T-helper 1 cell treated with Interleukin-12 subunit alpha and Interleukin-12 subunit beta and Interleukin-4 antibody, amounts not matched to agents 30 μg/mL and 1 μg/mL, for 36 hours (primary cell): ENCODE results near the gene EDN2.

ENCODE experiments used
- H3K27ac Mint-ChIP-seq: one replicate; pipeline ENCODE4 v1.8.0; 2021; ENCODE audit warnings: mild to moderate bottlenecking, mixed read lengths
- H3K27me3 Mint-ChIP-seq: one replicate; pipeline ENCODE4 v1.8.0; 2021; ENCODE audit warnings: low read depth, mixed read lengths
- H3K36me3 Mint-ChIP-seq: one replicate; pipeline ENCODE4 v1.8.0; 2021; ENCODE audit warnings: low read depth, mixed read lengths
- H3K4me1 Mint-ChIP-seq: one replicate; pipeline ENCODE4 v1.8.0; 2021; ENCODE audit warnings: low read depth, mixed read lengths
- H3K4me3 Mint-ChIP-seq: one replicate; pipeline ENCODE4 v1.8.0; 2021; ENCODE audit warnings: mild to moderate bottlenecking, moderate library complexity, mixed read lengths
- H3K9me3 Mint-ChIP-seq: one replicate; pipeline ENCODE4 v1.8.0; 2021; ENCODE audit warnings: mixed read lengths

Gene EDN2

DNA sequence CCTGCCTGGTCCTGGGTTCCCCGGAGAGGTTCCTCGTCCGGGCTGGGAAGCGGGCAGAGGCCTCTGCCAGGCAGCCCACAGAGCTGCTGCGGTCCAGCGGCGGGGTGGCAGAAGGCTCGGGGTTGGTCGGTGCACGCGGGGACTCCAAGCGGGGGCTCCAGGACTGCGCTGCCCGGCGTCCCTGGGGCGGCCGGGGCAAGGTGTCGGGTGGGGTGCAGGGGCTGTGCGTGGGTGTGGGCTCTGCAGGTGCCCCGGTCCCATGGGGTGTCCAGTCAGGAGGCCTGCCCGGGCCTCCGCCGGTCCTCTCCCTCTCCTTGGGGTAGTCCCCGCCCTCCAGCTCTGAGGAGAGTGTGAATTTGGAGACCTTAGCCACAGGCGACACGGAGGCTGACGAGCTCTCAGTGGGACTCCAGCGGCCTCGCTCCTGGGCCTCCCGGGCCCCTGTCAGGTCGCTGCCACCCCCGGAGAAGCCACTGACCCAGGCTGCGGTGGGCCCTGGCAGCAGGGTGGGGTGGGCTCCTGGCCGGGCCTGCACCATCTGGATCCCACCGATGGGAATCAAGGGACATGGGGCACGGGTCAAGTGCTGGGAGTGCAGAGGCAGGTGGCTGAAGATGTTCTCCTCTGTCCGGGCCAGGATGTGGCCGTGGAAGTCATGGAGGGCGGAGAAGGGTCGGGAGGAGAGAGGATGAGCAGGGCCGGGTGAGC lies 26.2 kb upstream of the EDN2 start:
- Mint-ChIP-seq H3K4me3 (no peak overlapping the region), H3K27me3 (no peaks in the 10 kb centered on the region), H3K27ac (no peak overlapping the region), H3K9me3 (no peaks in the 10 kb centered on the region), H3K36me3 (peaks cover 18% of the 10 kb centered on the region), H3K4me1 (no peaks in the 10 kb centered on the region)

GRCh38 chr1:41509270-41509671 lies 24.8 kb upstream of the EDN2 start:
- no peaks in the 10 kb centered on the region for H3K27me3 Mint-ChIP-seq
- H3K9me3 Mint-ChIP-seq: no peaks in the 10 kb centered on the region
- no peak overlapping the region for H3K27ac Mint-ChIP-seq
- H3K4me3 Mint-ChIP-seq: no peak overlapping the region
- peaks cover 9% of the 10 kb centered on the region for H3K4me1 Mint-ChIP-seq
- peaks cover 19% of the 10 kb centered on the region for H3K36me3 Mint-ChIP-seq

DNA sequence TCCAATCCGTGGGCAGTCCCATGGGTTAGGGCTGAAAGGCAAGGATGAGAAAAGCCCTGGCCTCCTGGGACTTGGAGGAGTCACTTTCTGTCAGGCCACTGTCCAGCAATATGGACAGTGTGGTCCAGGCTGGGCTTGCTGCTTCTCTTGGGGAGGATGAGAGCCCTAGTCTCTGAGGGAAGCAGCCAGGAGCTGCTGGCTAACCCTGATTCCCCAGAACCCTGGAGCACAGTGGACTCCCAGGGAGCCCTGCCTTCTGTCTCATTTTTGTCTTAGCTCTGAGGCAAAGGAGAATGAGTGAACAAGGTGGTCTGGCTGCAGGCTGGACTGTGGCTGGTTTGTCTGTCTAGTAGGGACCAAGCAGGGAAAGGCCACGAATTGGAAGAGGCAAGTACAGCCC lies 23.8 kb upstream of the EDN2 start:
- Mint-ChIP-seq H3K27ac (no peak overlapping the region), H3K27me3 (no peaks in the 10 kb centered on the region), H3K4me1 (peaks cover 13% of the 10 kb centered on the region), H3K36me3 (peaks cover 17% of the 10 kb centered on the region), H3K9me3 (no peaks in the 10 kb centered on the region), H3K4me3 (no peak overlapping the region)

- no peak overlapping the region for H3K4me3 Mint-ChIP-seq
- no peaks in the 10 kb centered on the region for H3K27me3 Mint-ChIP-seq
- H3K9me3 Mint-ChIP-seq: no peaks in the 10 kb centered on the region
- H3K27ac Mint-ChIP-seq: no peak overlapping the region
- peaks cover 13% of the 10 kb centered on the region for H3K4me1 Mint-ChIP-seq
- peaks cover 17% of the 10 kb centered on the region for H3K36me3 Mint-ChIP-seq
These were observed 23.4 kb upstream of the EDN2 start for GRCh38 chr1:41507836-41508235.

GRCh38 chr1:41507110-41507720 lies 22.7 kb upstream of the EDN2 start:
- Mint-ChIP-seq H3K27me3 (no peaks in the 10 kb centered on the region), H3K36me3 (peaks cover 12% of the 10 kb centered on the region), H3K9me3 (no peaks in the 10 kb centered on the region), H3K4me3 (no peak overlapping the region), H3K4me1 (peaks cover 13% of the 10 kb centered on the region), H3K27ac (no peak overlapping the region)

- peaks cover 13% of the 10 kb centered on the region for H3K4me1 Mint-ChIP-seq
- H3K4me3 Mint-ChIP-seq: no peak overlapping the region
- H3K36me3 Mint-ChIP-seq: peaks cover 3% of the 10 kb centered on the region
- H3K27me3 Mint-ChIP-seq: no peaks in the 10 kb centered on the region
- no peaks in the 10 kb centered on the region for H3K9me3 Mint-ChIP-seq
- H3K27ac Mint-ChIP-seq: no peak overlapping the region
These were observed 19.9 kb upstream of the EDN2 start for GRCh38 chr1:41504114-41505035.

DNA sequence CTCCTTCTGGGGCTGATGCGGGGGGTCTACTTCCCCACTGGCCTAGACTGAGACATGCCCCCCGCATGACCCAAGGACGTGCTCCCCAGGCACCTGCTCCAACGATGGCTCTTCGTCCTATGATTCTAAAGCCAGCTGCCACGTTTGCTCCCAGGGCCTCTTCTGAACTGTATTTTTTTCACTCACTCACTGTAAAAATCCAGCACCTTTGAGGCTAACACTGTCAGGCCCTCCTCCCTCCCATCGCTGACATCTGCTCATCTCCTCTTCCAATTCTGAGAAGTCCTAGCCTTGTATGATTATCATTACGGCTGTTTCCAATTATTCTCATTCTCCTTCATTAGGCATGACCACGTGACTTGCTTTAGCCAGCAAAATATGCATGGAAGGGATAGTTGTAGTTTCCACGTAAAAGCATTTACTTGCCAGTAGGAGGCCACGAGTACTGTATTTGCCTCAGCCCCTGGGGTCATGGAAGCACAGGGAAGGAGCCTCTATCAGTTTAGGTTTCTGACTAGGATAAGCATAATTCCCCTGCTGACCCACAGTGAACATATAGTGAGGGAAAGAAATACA lies 19.1 kb upstream of the EDN2 start:
- Mint-ChIP-seq H3K4me3 (no peak overlapping the region), H3K36me3 (peaks cover 2% of the 10 kb centered on the region), H3K27me3 (no peaks in the 10 kb centered on the region), H3K4me1 (peaks cover 13% of the 10 kb centered on the region), H3K27ac (peak overlapping the region; percentile 31), H3K9me3 (no peaks in the 10 kb centered on the region)

GRCh38 chr1:41502912-41503311 lies 18.4 kb upstream of the EDN2 start:
- peaks cover 2% of the 10 kb centered on the region for H3K36me3 Mint-ChIP-seq
- H3K27me3 Mint-ChIP-seq: no peaks in the 10 kb centered on the region
- no peak overlapping the region for H3K4me3 Mint-ChIP-seq
- no peak overlapping the region for H3K27ac Mint-ChIP-seq
- no peaks in the 10 kb centered on the region for H3K9me3 Mint-ChIP-seq
- H3K4me1 Mint-ChIP-seq: peaks cover 13% of the 10 kb centered on the region

- no peaks in the 10 kb centered on the region for H3K9me3 Mint-ChIP-seq
- H3K27ac Mint-ChIP-seq: no peak overlapping the region
- peaks cover 13% of the 10 kb centered on the region for H3K4me1 Mint-ChIP-seq
- H3K27me3 Mint-ChIP-seq: no peaks in the 10 kb centered on the region
- peaks cover 2% of the 10 kb centered on the region for H3K36me3 Mint-ChIP-seq
- no peak overlapping the region for H3K4me3 Mint-ChIP-seq
These were observed 17.1 kb upstream of the EDN2 start for GRCh38 chr1:41501581-41501980.

GRCh38 chr1:41500781-41501518 lies 16.5 kb upstream of the EDN2 start:
- Mint-ChIP-seq H3K27me3 (no peaks in the 10 kb centered on the region), H3K27ac (no peak overlapping the region), H3K36me3 (peaks cover 2% of the 10 kb centered on the region), H3K4me1 (peaks cover 13% of the 10 kb centered on the region), H3K4me3 (no peak overlapping the region), H3K9me3 (no peaks in the 10 kb centered on the region)

GRCh38 chr1:41500378-41500777 lies 15.9 kb upstream of the EDN2 start:
- Mint-ChIP-seq H3K4me1 (peaks cover 15% of the 10 kb centered on the region), H3K36me3 (peaks cover 2% of the 10 kb centered on the region), H3K27me3 (peaks cover 5% of the 10 kb centered on the region), H3K27ac (no peak overlapping the region), H3K4me3 (no peak overlapping the region), H3K9me3 (no peaks in the 10 kb centered on the region)

DNA sequence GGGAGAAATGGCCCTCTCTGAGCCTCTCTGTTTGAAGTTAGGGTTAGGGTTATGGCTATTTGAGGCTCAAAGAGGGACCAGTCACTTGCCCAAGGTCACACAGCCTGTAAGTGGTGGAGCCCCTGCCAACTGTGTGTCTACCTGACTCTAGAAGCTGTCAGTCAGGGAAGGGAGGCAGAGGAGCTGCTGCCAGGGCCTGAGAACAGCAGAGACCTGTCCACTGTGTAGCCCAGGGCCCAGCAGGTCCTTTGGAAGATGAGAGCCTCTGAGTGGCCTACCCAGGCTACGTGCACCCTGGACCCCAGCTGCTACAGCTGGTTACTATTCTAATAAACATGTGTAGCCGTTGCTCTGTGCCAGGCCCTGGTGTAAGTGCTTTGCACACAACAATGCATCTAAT lies 15.1 kb upstream of the EDN2 start:
- H3K27me3 Mint-ChIP-seq: peaks cover 6% of the 10 kb centered on the region
- no peak overlapping the region for H3K4me3 Mint-ChIP-seq
- peaks cover 2% of the 10 kb centered on the region for H3K36me3 Mint-ChIP-seq
- no peaks in the 10 kb centered on the region for H3K9me3 Mint-ChIP-seq
- no peak overlapping the region for H3K27ac Mint-ChIP-seq
- H3K4me1 Mint-ChIP-seq: peaks cover 9% of the 10 kb centered on the region

DNA sequence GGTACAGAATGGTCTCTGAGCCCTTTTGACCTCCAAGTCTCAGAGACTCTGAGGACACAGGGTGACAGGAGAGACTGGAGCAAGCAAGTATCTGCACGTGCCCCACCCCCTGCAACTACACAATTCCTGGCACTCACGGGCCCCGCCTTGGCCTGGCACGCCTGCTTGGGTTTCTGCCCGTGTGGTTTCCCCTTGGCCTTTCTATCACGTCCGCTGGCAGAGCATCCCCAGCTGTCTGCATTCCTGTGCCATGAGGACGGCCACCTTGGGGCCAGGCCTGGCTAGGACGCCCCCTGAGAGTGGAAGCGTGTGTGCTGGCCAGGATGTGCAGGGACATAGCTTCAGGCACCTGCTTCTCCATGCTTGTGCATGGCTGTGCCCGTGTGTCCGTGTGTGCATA lies 14.3 kb upstream of the EDN2 start:
- Mint-ChIP-seq H3K27ac (no peak overlapping the region), H3K4me1 (peaks cover 3% of the 10 kb centered on the region), H3K27me3 (peaks cover 6% of the 10 kb centered on the region), H3K4me3 (no peak overlapping the region), H3K36me3 (no peaks in the 10 kb centered on the region), H3K9me3 (no peaks in the 10 kb centered on the region)

- peaks cover 3% of the 10 kb centered on the region for H3K4me1 Mint-ChIP-seq
- H3K4me3 Mint-ChIP-seq: no peak overlapping the region
- no peak overlapping the region for H3K27ac Mint-ChIP-seq
- no peaks in the 10 kb centered on the region for H3K9me3 Mint-ChIP-seq
- H3K36me3 Mint-ChIP-seq: no peaks in the 10 kb centered on the region
- peaks cover 6% of the 10 kb centered on the region for H3K27me3 Mint-ChIP-seq
These were observed 13.9 kb upstream of the EDN2 start for GRCh38 chr1:41498391-41498790.
